ENCODE measurements around the gene CLDN11. TPM values are rescaled to one million over a fixed set of nuclear protein-coding genes. Genes with fewer than 3 reads are reported as not detected.

Gene CLDN11
- total RNA-seq, 1 experiment from 2014 or later, result 0.22 TPM

DNA sequence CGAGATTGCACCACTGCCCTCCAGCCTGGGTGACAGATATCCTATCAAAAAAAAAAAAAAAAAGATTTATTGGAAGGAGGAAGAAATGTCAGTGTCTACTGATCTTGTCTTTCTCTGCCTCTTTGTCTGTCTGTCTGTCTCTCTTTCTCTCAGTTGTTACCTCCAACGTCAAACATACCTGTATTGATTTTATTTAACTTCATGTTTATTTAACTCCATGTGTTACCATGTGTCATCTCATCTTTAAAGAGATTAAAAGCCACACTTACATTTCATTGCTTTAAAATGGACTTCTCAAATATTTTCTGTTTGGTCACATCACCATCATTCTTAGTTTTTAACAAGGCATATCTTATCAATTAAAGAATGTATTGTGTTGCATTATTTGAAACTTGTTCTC, 9.4 kb downstream of the CLDN11 start:
- Histone ChIP-seq H3K9ac (ENCODE audit: low read length) (no peak overlapping the region), H2AFZ (ENCODE audit: low read depth, low read length, poor library complexity, severe bottlenecking) (no peak overlapping the region), H3K4me3 (replicated peaks in 1 of 2; ENCODE audit: low read depth in 1 of 2, low read length in 2 of 2) (no peak overlapping the region), H3K9me2 (ENCODE audit: insufficient read depth) (no peaks in the 10 kb centered on the region), H3K9me3 (ENCODE audit: control insufficient read depth in 1 of 2, insufficient read depth in 1 of 2, low read depth in 1 of 2, low read length in 2 of 2) (no peaks in the 10 kb centered on the region), H3K4me1 (ENCODE audit: control insufficient read depth in 1 of 2, insufficient read depth in 2 of 2, low read length in 2 of 2) (peaks cover 7 to 13% of the 10 kb centered on the region in 2 experiments; a peak in 3 of 4 replicates), H3K27me3 (ENCODE audit: insufficient read depth, low read length) (0 out of 2 replicates have a peak, but pooled peaks cover 7% of the 10 kb centered on the region), H3K36me3 (ENCODE audit: control insufficient read depth in 1 of 2, insufficient read depth in 2 of 2, low read length in 2 of 2) (no peaks in the 10 kb centered on the region), H3K27ac (ENCODE audit: low read depth, low read length) (no peak overlapping the region), H3K4me2 (ENCODE audit: low read length) (no peak overlapping the region), H3K79me2 (ENCODE audit: insufficient read depth, low read length) (no peaks in the 10 kb centered on the region), H4K20me1 (ENCODE audit: insufficient read depth) (no peaks in the 10 kb centered on the region)
- CTCF ChIA-PET, result no interaction called here
- RAD21 ChIA-PET (ENCODE audit: low non-redundant PET in 1 of 2, low total read pairs in 2 of 2, uncharacterized antibody in 2 of 2, unreplicated experiment in 2 of 2), result no interaction called here
- ATAC-seq (no peak), DNase-seq (ENCODE audit: low read depth, low spot score) (no peak)
- BruUV-seq (replicated peaks), result no TSS peak
- intact Hi-C loops (cut with micrococcal nuclease), result no loop called here
- POLR2A ChIA-PET, result no interaction called here
- TF ChIP-seq SRF (IDR thresholded peaks at IDR 0.05; ENCODE audit: low read depth) (no peak), EGR1 (IDR thresholded peaks at IDR 0.05; ENCODE audit: low read depth) (no peak), POLR2A (IDR thresholded peaks at IDR 0.05; ENCODE audit: borderline replicate concordance, extremely low read depth, insufficient read depth, insufficient read length) (no peak), POLR2AphosphoS5 (IDR thresholded peaks at IDR 0.05; ENCODE audit: low read depth, low read length) (no peak), ELF1 (IDR thresholded peaks at IDR 0.05; ENCODE audit: borderline replicate concordance, low read depth) (no peak)
- TF ChIP-seq, protein P1, sequence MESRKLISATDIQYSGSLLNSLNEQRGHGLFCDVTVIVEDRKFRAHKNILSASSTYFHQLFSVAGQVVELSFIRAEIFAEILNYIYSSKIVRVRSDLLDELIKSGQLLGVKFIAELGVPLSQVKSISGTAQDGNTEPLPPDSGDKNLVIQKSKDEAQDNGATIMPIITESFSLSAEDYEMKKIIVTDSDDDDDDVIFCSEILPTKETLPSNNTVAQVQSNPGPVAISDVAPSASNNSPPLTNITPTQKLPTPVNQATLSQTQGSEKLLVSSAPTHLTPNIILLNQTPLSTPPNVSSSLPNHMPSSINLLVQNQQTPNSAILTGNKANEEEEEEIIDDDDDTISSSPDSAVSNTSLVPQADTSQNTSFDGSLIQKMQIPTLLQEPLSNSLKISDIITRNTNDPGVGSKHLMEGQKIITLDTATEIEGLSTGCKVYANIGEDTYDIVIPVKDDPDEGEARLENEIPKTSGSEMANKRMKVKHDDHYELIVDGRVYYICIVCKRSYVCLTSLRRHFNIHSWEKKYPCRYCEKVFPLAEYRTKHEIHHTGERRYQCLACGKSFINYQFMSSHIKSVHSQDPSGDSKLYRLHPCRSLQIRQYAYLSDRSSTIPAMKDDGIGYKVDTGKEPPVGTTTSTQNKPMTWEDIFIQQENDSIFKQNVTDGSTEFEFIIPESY (IDR thresholded peaks at IDR 0.05; ENCODE audit: extremely low read depth, insufficient replicate concordance, low read length), result no peak
- TF ChIP-seq, protein P2, sequence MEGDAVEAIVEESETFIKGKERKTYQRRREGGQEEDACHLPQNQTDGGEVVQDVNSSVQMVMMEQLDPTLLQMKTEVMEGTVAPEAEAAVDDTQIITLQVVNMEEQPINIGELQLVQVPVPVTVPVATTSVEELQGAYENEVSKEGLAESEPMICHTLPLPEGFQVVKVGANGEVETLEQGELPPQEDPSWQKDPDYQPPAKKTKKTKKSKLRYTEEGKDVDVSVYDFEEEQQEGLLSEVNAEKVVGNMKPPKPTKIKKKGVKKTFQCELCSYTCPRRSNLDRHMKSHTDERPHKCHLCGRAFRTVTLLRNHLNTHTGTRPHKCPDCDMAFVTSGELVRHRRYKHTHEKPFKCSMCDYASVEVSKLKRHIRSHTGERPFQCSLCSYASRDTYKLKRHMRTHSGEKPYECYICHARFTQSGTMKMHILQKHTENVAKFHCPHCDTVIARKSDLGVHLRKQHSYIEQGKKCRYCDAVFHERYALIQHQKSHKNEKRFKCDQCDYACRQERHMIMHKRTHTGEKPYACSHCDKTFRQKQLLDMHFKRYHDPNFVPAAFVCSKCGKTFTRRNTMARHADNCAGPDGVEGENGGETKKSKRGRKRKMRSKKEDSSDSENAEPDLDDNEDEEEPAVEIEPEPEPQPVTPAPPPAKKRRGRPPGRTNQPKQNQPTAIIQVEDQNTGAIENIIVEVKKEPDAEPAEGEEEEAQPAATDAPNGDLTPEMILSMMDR (IDR thresholded peaks at IDR 0.05 in 2 of 3, conservative IDR thresholded peaks at IDR 0.05 in 1 of 3; ENCODE audit: borderline replicate concordance in 1 of 3, insufficient read depth in 1 of 3, low read depth in 2 of 3, low read length in 2 of 3), result no peak

Data from HCT116 (cell line).